ENCODE measurements around the gene ATXN1.

GRCh38 chr6:16272201-16272600, 489.1 kb downstream of the ATXN1 start:
- no peak for TF ChIP-seq CTCF (optimal IDR thresholded peaks at IDR 0.05 in 1 of 3, IDR thresholded peaks at IDR 0.05 in 1 of 3, conservative IDR thresholded peaks at IDR 0.05 in 1 of 3; ENCODE audit: extremely low read depth in 1 of 3, insufficient read depth in 2 of 3, low read length in 3 of 3)
- no peak for TF ChIP-seq EZH2 (IDR thresholded peaks at IDR 0.05; ENCODE audit: low read length)

Measured in keratinocyte (primary cell).